Superior temporal gyrus (tissue), 1 donor: ENCODE data around the gene ASB5.
"Not testable (repeated sequence)": the region's sequence is repeated elsewhere in the genome, so short reads cannot be mapped to it uniquely, and the experiment has no call there.

ENCODE experiments used
- DNase-seq: peaks from one replicate; pipeline ENCODE4 v3.0.0-alpha.2; 2016; ENCODE audit errors: extremely low spot score

Gene ASB5, protein sequence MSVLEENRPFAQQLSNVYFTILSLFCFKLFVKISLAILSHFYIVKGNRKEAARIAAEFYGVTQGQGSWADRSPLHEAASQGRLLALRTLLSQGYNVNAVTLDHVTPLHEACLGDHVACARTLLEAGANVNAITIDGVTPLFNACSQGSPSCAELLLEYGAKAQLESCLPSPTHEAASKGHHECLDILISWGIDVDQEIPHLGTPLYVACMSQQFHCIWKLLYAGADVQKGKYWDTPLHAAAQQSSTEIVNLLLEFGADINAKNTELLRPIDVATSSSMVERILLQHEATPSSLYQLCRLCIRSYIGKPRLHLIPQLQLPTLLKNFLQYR

DNA sequence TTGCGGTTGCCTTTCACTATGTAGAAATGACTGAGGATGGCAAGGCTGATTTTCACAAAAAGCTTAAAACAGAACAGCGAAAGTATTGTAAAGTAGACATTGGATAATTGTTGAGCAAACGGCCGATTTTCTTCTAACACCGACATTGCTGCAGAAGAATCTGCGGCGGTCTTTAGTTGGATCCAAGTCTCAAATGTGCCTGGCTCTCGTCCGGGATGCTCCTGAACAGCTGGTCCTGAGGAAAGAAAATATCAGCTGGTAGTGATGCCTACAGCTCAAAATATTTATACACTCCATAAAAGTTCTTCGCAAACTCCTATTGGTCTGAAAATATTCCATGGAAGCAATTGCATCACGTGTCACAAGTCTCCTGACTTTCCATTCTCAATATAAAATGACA lies at the start of gene ASB5:
Gene ASB5, minus strand, starts transcription at position 260 of the 400 bp plus-strand sequence. Its CDS starts 114 bp downstream, at position 146.
- DNase-seq = no peak

DNA sequence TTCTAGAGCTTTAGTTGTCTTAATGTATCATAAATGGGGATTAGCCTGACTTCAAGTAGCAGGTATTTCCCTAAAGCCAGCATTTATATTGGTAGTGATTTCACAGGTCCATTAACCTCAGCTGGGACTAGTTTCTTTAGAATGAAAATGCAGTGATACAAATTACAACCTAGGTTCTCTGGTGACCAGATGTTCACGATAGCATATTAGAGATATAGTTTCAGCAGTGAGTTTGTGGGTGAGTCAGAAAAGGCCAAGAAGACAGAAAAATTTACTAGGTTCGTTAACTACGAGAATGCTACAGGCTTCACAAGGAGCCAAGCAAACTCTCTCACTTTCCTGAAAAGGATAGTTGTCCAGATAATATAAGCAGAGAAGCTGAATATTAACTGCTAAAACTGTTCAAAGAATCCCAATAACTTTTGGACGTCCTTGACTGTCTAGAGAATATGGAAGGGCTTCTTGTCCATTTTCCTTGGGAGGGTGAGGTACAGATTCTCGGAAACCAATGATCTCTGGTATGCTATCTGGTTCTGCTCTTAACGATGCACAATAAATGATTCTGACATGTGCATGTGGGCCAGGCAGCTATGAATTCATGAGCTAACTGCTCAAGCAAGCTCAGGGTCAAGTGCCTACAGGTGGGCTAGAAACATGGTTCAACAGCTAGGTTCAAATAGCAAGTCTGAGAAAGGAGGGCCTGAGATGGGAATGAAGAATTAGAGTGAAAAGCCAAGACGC lies 44.7 kb upstream of the ASB5 start:
- DNase-seq = no peak

DNA sequence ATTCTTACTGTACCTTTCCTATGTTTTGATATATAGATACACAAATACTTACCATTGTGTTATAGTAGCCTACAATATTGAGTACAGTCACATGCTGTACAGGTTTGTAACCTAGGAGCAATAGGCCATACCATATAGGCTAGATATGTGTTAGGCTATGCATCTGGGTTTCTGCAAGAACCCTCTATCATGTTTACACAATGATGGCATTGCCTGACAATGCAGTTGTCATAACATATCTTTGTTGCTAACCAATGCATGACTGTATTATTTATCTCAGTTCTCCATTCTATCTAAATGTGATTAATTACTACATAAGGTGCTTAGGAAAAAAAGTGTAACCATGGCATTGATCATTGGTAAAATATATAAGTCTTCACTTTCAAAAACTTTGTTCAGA lies 40.8 kb upstream of the ASB5 start:
- DNase-seq = no peak

DNA sequence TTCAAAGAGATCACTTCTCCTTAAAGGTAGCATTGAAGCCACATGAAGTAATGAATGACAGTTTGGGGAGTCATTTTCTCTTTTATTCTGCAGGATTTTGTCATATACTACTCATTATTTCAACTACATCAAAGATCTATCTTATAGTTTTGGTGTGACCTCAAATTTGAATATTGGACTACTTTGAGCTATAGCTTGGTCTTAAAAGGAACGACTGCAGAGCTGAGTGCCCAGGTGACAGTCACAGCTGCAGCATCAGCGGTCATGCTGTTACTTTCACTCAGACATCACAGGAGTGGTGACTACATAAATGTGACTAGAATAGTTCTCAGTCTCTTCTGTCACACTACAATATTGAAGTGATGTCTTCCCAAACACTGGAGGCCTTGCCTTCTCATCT lies 40.0 kb upstream of the ASB5 start:
- no peak for DNase-seq

DNA sequence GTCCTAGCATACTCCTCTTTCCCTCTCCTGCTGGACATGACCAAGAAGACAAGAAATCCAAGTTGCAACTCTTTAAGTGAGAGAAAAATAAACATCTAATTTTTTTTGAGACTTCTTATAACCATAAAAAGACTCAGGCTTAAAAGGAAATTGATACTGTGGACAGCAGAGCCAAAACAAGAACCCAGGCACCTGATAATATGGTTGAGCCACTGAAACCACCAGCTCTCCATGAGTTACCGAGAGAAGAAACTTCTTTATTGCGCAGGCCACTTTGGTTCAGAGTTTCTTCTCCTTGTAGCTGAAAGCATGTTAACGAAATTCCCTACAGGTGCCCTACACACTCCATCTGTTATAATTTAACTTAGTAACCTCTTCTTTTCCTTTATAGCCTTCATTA lies 39.4 kb upstream of the ASB5 start:
- no peak for DNase-seq

DNA sequence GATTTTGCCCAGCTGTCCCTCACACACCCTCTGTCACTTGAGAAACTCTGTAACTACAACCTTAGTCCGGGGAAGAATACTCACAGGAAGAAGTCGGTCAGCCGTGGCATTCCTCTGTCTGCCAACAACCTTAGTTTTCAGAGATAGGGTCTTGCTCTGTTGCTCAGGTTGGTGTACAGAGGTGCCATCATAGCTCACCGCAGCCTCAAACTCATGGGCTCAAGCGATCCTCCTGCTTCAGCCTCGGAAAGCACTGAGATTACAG lies 38.6 kb upstream of the ASB5 start:
- no peak for DNase-seq

DNA sequence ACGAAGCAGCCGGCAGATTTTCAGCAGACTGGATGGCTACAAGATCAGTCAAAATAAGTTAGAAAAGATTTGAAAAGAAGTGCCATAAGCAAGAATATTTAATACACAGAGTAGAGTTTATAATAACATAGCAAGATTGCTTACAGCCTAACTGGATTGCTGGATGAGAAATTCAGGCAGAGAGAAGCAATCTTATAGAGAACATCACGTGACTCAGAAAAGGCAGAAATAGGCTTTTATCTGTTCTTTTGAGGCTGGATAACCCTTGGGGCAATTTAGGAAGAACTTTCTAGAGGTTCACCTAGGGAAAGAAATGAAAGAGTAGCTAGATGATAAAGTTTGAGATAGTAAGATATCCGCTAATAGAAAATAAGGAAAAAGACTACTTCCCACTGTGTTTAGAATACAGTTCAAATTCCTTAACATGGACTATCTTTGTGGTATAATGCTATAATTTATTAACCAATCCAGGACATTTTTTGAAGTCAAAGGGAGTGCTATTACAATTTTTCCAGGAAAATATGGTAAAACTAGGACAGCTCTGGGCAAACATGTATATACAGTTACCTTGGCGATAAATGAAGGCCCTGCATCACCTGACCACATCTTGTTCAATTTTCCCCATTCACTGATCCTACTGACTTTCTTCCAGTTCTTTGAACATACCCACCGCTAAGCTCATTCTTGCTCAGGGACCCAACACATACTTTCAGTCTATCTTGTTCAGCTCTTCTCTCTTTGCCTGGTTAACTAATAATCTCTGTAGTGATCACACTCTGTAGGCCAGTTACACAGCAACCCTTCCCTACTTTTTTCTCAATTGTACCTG lies 38.0 kb upstream of the ASB5 start:
- no peak for DNase-seq

DNA sequence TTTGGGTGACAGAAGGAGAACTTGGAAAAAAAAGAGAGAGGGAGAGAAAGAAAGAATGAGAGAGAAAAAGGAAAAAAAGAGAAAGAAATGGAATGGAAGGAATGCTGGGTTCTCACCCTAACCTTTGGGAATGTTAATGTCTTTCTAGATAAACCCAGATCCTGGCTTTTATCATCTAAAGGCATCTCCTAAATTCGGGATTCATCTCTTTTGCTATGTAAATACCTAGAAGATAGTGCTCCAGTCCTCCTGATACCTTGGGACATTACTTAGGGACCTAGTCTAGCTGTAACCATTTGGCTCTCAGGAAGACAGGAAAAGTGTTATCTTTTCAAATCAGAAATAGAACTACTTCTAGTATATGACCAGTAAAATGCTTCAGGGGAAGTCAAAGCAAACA lies 34.9 kb upstream of the ASB5 start:
- no peak for DNase-seq

DNA sequence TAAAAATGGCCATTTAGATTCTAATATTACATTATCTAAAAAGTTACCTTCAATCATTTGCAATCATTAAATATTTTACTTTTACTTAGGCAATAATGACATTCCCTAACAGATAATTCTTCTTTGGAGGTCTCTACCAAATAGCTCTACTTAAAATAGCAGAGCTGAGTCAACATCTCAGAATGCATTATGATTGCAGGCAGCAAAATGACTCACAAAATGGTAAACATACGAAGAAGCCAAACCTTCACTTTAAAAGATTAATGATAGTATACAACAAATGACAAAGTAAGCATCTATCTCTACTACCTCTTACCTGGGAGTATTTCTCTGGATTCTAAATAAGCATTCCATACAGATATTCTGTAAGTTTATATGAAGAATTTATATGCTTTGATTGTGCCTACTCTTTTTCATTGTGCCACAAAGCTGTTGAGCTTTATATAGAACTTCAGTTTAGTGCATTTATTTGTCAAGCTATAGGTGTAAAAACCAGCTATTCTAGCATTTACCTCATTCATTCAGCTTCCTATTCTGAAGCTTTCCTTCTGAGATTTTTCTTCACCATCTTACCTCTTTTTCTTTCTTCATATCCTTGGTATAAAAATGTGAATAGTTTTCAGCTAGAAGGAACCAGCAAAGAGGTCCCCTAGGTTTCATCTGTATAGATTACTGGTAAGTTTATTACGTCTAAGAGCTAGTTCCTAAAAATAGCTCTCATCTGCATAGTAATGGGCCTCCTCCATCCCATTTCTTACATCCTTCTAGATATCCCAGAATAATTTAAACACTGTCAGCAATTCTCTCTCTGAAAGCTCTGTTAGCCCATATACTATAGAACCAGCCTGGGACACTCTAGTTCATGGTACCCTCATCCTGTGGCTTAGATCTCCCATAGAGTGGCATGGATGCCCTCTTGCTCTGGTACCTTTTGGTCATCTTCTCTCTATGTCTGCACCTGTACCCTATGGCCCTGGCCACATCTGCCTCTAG lies 33.6 kb upstream of the ASB5 start:
- DNase-seq = no peak

DNA sequence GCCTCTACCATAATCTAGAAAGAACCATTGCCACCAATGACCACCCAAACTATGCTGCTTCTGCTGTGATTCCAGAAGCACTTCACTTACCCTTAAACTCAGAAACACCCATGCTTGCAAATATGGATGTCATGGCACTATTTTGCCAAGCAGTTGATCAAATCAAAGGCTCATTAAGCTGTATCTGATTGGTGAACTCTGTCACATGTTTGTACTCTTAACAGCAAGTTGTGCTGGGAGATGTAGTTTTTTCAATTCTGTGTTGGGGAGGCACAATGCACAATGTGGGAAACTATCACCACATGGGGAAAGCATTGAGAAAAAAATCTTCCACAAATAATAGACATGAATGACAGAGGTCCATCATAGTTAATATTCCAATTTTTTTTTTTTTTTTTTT lies 31.5 kb upstream of the ASB5 start:
- no peak for DNase-seq

DNA sequence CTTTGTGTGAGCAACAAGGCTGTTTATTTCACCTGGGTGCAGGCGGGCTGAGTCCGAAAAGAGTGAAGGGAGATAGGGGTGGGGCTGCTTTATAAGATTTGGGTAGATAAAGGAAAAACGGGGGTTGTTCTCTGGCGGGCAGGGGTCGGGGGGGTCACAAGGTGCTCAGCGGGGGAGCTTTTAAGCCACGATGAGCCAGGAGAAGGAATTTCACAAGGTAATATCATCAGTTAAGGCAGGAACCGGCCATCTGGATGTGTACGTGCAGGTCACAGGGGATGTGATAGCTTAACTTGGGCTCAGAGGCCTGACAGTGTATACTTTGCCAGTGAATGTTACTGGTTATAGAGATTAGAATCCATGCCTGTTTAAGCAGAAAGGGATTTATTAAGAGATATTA lies 31.0 kb upstream of the ASB5 start:
- no peak for DNase-seq

DNA sequence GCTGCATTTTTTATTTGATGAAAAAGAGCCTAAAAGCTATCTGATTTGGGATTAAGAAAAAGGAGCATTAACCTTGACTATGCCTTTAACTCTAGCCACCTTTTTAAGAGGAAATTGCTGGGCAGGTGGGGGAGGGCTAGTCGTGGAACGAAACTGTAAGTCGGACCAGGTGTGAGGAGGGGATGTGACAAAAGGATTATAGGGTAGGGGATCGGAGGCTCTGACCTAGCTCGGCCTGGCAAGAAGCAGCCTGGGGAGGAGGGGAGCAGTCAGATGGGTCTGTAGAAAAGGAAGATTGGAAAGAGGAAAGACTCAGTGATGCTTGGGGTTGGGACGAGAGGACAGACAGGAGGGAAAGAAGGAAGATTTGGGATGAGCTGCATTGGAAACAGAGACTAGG lies 29.6 kb upstream of the ASB5 start:
- no peak for DNase-seq

DNA sequence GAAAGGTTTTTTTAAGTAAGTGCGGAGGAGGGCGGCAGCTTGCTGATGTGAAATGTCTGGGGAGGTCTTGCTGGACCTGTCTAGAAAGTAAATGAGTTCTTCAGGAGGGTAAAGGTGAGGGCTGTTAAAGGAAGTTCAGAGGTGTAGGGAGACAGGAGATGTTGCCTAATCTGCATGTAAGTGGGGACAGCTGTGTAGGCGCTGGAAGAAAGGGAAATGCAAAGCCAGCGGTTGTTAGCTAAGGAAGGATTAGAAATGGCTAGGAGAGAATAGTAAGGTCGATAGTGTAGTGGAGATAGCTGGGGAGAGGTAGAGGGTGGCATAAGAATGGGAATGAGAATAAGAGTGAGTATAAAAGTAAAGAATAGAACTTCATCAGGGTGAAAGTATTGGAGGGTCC lies 26.9 kb upstream of the ASB5 start:
- DNase-seq = not testable (repeated sequence)

DNA sequence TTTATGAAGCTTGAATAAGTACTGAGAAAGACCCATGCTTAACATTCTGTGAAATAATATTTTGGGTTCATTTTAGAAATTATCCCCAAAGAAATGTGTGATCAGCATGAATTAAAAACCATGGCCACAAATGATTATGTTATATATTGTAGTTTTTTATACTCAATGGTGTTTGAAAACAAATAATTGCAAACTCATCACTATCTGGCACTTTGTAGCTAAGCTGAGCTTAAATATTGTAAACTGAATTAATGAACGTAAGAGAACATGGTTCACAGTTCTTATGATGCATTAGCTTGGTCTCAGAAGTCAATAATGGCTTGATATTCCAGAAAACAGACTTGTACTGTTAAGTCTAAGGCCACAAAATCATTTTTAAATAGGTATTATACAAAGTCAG lies 24.6 kb upstream of the ASB5 start:
- DNase-seq = no peak

DNA sequence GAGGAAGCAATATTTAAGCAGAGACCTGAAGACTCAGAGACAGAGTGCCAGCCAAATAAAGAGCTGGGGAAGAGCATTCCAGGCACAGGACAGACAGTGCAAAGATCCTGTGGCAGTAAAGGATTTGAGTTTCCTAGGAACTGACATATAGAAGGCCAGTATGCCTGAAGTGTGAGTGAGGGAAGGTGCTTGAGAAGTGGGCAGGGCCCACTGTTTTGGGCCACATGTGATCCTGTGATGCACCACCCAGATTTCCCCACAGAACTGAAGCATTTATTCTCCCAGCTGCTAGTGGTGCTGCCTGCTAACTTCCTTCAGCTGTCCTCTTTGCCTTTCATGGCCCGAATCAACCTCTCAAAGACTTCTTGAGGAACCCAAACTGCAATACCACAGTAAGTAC lies 23.9 kb upstream of the ASB5 start:
- DNase-seq = no peak

DNA sequence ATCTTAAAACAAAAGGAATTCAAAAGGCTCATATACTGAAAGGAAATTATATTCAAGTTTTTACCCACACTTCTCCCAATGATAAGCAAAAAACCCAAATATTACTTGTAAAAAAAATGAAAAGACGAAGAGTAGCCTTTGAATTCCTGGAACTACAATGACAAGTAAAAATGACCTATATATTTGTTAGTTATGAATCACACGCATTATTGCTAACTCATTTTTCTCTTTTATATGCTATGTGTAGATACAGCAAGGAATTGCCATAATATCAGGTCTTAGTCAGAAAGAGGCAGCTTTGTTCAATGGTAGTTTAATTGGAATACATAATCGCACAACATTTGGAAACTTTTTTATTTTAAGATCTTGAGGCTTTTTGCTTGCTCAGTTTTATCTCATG lies 22.7 kb upstream of the ASB5 start:
- DNase-seq = no peak

DNA sequence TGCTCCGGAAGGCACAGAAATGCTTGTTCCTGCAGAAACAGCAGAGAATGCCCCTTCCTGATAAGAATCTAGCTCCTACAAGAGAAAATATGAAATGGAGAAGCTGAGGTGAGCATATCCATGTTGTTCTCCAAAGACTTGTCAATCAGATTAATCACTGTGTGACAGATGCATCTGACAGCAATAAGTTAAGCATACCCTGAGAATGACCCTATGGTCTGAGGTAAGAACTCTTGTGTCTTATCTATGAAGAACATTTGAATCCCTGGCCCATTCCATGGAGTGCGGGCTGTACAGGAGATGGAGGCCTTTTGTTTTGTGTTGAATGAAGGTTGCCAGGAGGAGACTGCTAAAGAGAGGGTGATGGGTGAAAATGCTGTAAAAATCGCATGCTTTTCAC lies 21.5 kb upstream of the ASB5 start:
- DNase-seq = no peak

DNA sequence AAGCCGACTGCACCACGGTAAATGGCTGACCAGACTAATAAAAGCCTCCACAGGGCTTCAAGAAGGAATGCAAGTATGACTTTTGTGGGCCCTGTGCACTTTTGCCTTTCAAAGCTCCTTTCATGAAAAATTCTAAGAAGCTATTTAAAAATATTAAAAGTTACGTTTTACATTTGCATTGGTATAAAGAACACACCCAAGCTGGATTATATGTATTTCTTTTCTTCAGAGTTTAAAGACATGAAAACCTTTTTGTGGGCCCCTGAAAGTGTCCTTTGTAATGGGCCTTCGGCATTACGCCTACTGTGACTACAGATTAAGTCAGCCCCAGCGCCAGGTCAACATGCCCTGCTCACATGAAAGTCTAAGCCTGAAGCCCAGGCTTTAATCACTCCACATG lies 20.5 kb upstream of the ASB5 start:
- no peak for DNase-seq

DNA sequence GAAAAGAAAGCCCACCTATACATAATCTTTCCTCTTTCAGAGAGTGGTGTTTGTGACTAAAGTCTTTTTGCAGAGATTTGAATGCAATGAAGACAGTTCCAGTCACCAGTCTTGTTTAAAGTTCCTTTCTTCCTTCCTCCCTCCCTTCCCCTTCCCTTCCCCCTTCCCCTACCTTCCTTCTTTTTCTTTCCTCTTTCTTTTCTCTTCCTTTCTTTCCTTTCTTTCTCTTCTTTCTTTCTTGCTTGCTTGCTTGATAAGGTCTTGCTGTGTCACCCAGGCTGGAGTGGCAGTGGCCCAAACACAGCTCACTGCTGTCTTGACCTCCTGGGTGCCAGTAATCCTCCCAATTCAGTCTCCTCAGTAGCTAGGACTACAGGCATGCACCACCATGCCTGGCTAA lies 19.0 kb upstream of the ASB5 start:
- no peak for DNase-seq

DNA sequence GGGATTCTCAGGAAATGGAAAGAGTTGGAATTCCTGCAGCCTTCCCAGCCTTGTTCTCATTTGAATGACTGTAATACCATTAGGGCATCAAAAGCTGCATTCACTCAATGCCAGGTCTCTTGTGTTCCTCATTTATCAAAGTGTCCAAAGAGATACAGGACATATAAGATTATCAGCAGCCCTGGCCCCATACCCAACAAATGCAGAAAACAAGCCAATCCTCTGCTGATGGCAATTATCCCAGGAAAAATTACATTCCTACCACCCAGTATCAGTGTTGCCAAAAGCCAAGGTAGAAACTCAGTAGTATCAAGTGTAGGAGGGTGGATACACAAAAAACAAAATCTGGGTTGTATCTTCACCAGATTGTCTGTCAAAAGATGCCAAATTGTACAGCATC lies 18.5 kb upstream of the ASB5 start:
- no peak for DNase-seq

DNA sequence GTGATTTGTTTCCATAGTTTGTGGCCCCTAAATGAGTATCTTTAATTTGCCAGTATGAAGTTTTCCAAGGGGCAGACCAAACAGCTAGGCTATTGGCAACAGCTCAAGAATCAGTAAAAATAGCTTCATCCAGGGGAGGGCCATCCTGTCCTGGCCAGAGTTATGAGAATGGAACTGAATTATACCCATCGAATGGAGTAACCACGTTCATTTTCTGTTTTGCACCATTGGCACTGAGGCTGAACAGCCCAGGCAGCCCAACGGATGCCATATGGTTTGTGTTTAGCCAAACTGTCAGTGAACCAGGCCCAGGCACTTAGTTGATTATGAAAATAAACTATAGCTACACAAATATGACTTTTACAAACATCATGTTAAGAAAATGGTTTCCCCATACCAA lies 17.7 kb upstream of the ASB5 start:
- DNase-seq = no peak

DNA sequence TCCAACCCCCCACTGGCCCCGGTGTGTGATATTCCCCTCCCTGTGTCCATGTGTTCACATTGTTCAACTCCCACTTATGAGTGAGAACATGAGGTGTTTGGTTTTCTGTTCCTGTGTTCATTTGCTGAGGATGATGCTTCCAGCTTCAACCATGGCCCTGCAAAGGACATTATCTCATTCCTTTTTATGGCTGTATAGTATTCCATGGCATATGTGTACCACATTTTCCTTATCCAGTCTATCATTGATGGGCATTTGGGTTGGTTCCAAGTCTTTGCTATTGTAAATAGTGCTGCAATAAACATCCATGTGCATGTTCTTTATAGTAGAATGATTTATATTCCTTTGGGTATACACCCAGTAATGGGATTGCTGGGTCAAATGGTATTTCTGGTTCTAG lies 10.5 kb upstream of the ASB5 start:
- DNase-seq = not testable (repeated sequence)
